GM12892 (cell line): ENCODE data around the gene SH3RF2. TPM values are rescaled to one million over a fixed set of nuclear protein-coding genes. Genes with fewer than 3 reads are reported as not detected.
"Not testable (repeated sequence)": the region's sequence is repeated elsewhere in the genome, so short reads cannot be mapped to it uniquely, and the experiment has no call there.

Experiments
- DNase-seq: peaks from one replicate; pipeline ENCODE4 v3.0.0; 2011; ENCODE audit not compliant: insufficient read length
- FAIRE-seq: peaks from 2 replicates; lab custom pipeline; 2011; peaks lifted over from hg19 to GRCh38; lab: Jason Lieb, UNC
- POLR2A ChIP-seq: IDR thresholded peaks from 2 replicates; pipeline ENCODE4 v1.6.1; 2011; ENCODE audit warnings: low read depth, low read length, control low read depth
- POLR2AphosphoS5 ChIP-seq: IDR thresholded peaks from 2 replicates; pipeline ENCODE4 v1.6.1; 2011; ENCODE audit warnings: low read depth, low read length, control low read depth
- TAF1 ChIP-seq: IDR thresholded peaks from 2 replicates; pipeline ENCODE4 v1.6.1; 2011; ENCODE audit warnings: low read depth, mild to moderate bottlenecking, control low read depth, low read length, borderline replicate concordance
- polyA plus RNA-seq: library from polyadenylated mRNA; unstranded; fragments of >200 nt; gene quantifications from one replicate; pipeline ENCODE4 v1.2.1, GENCODE V29; 2012; ENCODE audit warnings: missing spikeins, inconsistent platforms; ENCODE audit not compliant: missing spikeins

SH3RF2 gene
- not detected for polyA plus RNA-seq

- TF ChIP-seq POLR2A = no peak
- TF ChIP-seq TAF1 = no peak
- TF ChIP-seq POLR2AphosphoS5 = no peak
- FAIRE-seq (no peak), DNase-seq (no peak)
Observed at GRCh38 chr5:145936401-145937131, at the start of gene SH3RF2. TSS of gene SH3RF2 (plus strand) at chr5:145936578. CDS start at chr5:145937929, 1,351 bp downstream.

- FAIRE-seq = no peak
- DNase-seq = no peak
- no peak for TF ChIP-seq TAF1
- TF ChIP-seq POLR2AphosphoS5 = no peak
- no peak for TF ChIP-seq POLR2A
Observed at GRCh38 chr5:145887217-145887616, 49.2 kb upstream of the SH3RF2 start.

GRCh38 chr5:145887976-145888574, 48.3 kb upstream of the SH3RF2 start:
- no peak for FAIRE-seq
- TF ChIP-seq TAF1 (no peak), POLR2A (no peak), POLR2AphosphoS5 (no peak)
- DNase-seq = no peak

GRCh38 chr5:145889611-145890010, 46.8 kb upstream of the SH3RF2 start:
- DNase-seq (no peak), FAIRE-seq (no peak)
- TF ChIP-seq TAF1 (no peak), POLR2AphosphoS5 (no peak), POLR2A (no peak)

- not testable (repeated sequence) for DNase-seq, FAIRE-seq
Observed at GRCh38 chr5:145891378-145891777, 45.0 kb upstream of the SH3RF2 start.

- no peak for TF ChIP-seq POLR2A
- TF ChIP-seq TAF1 = no peak
- TF ChIP-seq POLR2AphosphoS5 = no peak
- DNase-seq (no peak), FAIRE-seq (no peak)
Observed at GRCh38 chr5:145898171-145898570, 38.2 kb upstream of the SH3RF2 start.

GRCh38 chr5:145902421-145902820, 34.0 kb upstream of the SH3RF2 start:
- DNase-seq (no peak), FAIRE-seq (no peak)
- TF ChIP-seq TAF1 (no peak), POLR2A (no peak), POLR2AphosphoS5 (no peak)

GRCh38 chr5:145903113-145903512, 33.3 kb upstream of the SH3RF2 start:
- DNase-seq = no peak
- no peak for FAIRE-seq

GRCh38 chr5:145903867-145904266, 32.5 kb upstream of the SH3RF2 start:
- no peak for DNase-seq
- TF ChIP-seq POLR2A (no peak), POLR2AphosphoS5 (no peak), TAF1 (no peak)
- FAIRE-seq = no peak

More at GRCh38 chr5:145903113-145903512, 33.3 kb upstream of the SH3RF2 start:
- TF ChIP-seq POLR2AphosphoS5 (no peak), POLR2A (no peak), TAF1 (no peak)

- no peak for TF ChIP-seq POLR2AphosphoS5
- TF ChIP-seq TAF1 = no peak
- TF ChIP-seq POLR2A = no peak
- FAIRE-seq = no peak
Observed at GRCh38 chr5:145904743-145905142, 31.6 kb upstream of the SH3RF2 start.

GRCh38 chr5:145906401-145906800, 30.0 kb upstream of the SH3RF2 start:
- DNase-seq (no peak), FAIRE-seq (no peak)
- no peak for TF ChIP-seq POLR2AphosphoS5
- TF ChIP-seq POLR2A = no peak
- no peak for TF ChIP-seq TAF1

More at GRCh38 chr5:145904743-145905142, 31.6 kb upstream of the SH3RF2 start:
- DNase-seq = no peak

- DNase-seq (no peak), FAIRE-seq (no peak)
- TF ChIP-seq POLR2A (no peak), TAF1 (no peak), POLR2AphosphoS5 (no peak)
Observed at GRCh38 chr5:145908206-145908960, 28.0 kb upstream of the SH3RF2 start.
